HFF-Myc (cell line): Measurements from ENCODE around the gene EXOC2.

Experiments used
- DNase-seq: peaks from one replicate; pipeline ENCODE4 v3.0.0-alpha.2; 2011; ENCODE audit warnings: low read depth; ENCODE audit errors: extremely low read depth
- H3K4me3 ChIP-seq: replicated peaks from 2 replicates; pipeline ENCODE4 v1.5.1; 2011; ENCODE audit warnings: low read depth, mild to moderate bottlenecking, control low read depth, low read length
- CTCF ChIP-seq: IDR thresholded peaks from 2 replicates; pipeline ENCODE4 v1.5.1; 2012; ENCODE audit warnings: mild to moderate bottlenecking, low read depth, low read length, control low read depth; ENCODE audit errors: missing control alignments

Gene EXOC2

GRCh38 chr6:452301-453067 is 240.5 kb downstream of the EXOC2 start:
- TF ChIP-seq CTCF = no peak
- no peak overlapping the region for H3K4me3 ChIP-seq
- DNase-seq = no peak

GRCh38 chr6:451847-452246 is 241.1 kb downstream of the EXOC2 start:
- TF ChIP-seq CTCF = no peak
- no peak overlapping the region for H3K4me3 ChIP-seq
- DNase-seq = no peak

- H3K4me3 ChIP-seq = no peak overlapping the region
- DNase-seq = no peak
- no peak for TF ChIP-seq CTCF
Observed at GRCh38 chr6:451336-451735, 241.6 kb downstream of the EXOC2 start.

GRCh38 chr6:449486-450419 is 243.2 kb downstream of the EXOC2 start:
- DNase-seq = no peak
- no peak overlapping the region for H3K4me3 ChIP-seq
- no peak for TF ChIP-seq CTCF

- no peak for TF ChIP-seq CTCF
- no peak overlapping the region for H3K4me3 ChIP-seq
- no peak for DNase-seq
Observed at GRCh38 chr6:449057-449430, 243.9 kb downstream of the EXOC2 start.

- no peak for TF ChIP-seq CTCF
- no peak for DNase-seq
Observed at GRCh38 chr6:448296-449056, 244.5 kb downstream of the EXOC2 start.

More at GRCh38 chr6:448296-449056, 244.5 kb downstream of the EXOC2 start:
- no peak overlapping the region for H3K4me3 ChIP-seq
